Panc1 (cell line): ENCODE results near the gene CEP68. TPM values are rescaled to one million over a fixed set of nuclear protein-coding genes. Genes with fewer than 3 reads are reported as not detected.

Source experiments
- ATAC-seq: fragments of 200-7000 bp; cut with Tn5 transposase; 2 replicates; pipeline ENCODE4 v1.9.1; 2020; ENCODE audit warnings: mild to moderate bottlenecking, moderate library complexity
- BruUV-seq: library from RNA; stranded (reverse); fragments of 400-500 nt; replicated peaks from 2 replicates; lab custom pipeline; 2021; lab: Mats Ljungman, UMichigan
- CTCF ChIA-PET: fragments of 300-600 bp; sonication (Branson Sonifier 250); formaldehyde crosslinking; loops from one replicate; lab custom pipeline; 2022; ENCODE audit warnings: antibody characterized with exemption; lab: Charles Lee
- POLR2A ChIA-PET: fragments of 300-600 bp; sonication (Branson Sonifier 250); formaldehyde crosslinking; loops from one replicate; lab custom pipeline; 2022; ENCODE audit warnings: antibody characterized with exemption; lab: Charles Lee
- DNase-seq: peaks from one replicate; pipeline ENCODE4 v3.0.0-alpha.2; 2010; ENCODE audit warnings: low read depth, low spot score
- H3K27ac ChIP-seq: 2 replicates; pipeline ENCODE4 v1.5.1; 2011; ENCODE audit warnings: mild to moderate bottlenecking, low read length, inconsistent platforms
- H3K27me3 ChIP-seq: fragments of 200-500 bp; sonication (Bioruptor generic); 2 replicates; pipeline ENCODE4 v1.6.0; 2014; ENCODE audit warnings: low read length, inconsistent platforms; ENCODE audit not compliant: control insufficient read depth, insufficient read depth
- H3K36me3 ChIP-seq: fragments of 200-500 bp; sonication (Bioruptor generic); 2 replicates; pipeline ENCODE4 v1.5.1; 2014; ENCODE audit warnings: inconsistent platforms, mild to moderate bottlenecking, low read length, moderate library complexity; ENCODE audit not compliant: control insufficient read depth, insufficient read depth
- H3K4me1 ChIP-seq: 2 replicates; pipeline ENCODE4 v1.5.1; 2011; ENCODE audit warnings: inconsistent platforms, mild to moderate bottlenecking, low read length, moderate library complexity; ENCODE audit not compliant: control insufficient read depth, insufficient read depth
- H3K4me3 ChIP-seq, 2 experiments: 2 replicates each; pipeline ENCODE4 v1.5.1; 2011 to 2012; ENCODE audit warnings: low read depth in 2 of 2, low read length in 2 of 2, mild to moderate bottlenecking in 2 of 2, inconsistent platforms in 1 of 2, moderate library complexity in 1 of 2
- H3K9me3 ChIP-seq: fragments of 200-500 bp; sonication (Bioruptor generic); 2 replicates; pipeline ENCODE4 v1.5.1; 2014; ENCODE audit warnings: low read depth, mild to moderate bottlenecking, inconsistent platforms, low read length, moderate library complexity; ENCODE audit not compliant: control insufficient read depth, insufficient read depth
- POLR2AphosphoS5 ChIP-seq: IDR thresholded peaks from 2 replicates; pipeline ENCODE4 v1.6.1; 2012; ENCODE audit warnings: mild to moderate bottlenecking, low read depth, low read length, moderate library complexity
- SIN3A ChIP-seq: IDR thresholded peaks from 2 replicates; pipeline ENCODE4 v1.6.1; 2012; ENCODE audit warnings: low read depth, mild to moderate bottlenecking, low read length, moderate library complexity, borderline replicate concordance; ENCODE audit not compliant: insufficient read depth
- TCF7L2 ChIP-seq: IDR thresholded peaks from 2 replicates; pipeline ENCODE4 v1.6.1; 2011; ENCODE audit warnings: mild to moderate bottlenecking, low read depth, low read length, inconsistent platforms
- in situ Hi-C: cut with HindIII; loops from 2 replicates; pipeline ENCODE4 v1.10.0; 2016; ENCODE audit warnings: low sequenced_read_pairs, low pct_unique_long_range_greater_than_20kb
- intact Hi-C: fragments of 100-400 bp; cut with micrococcal nuclease; formaldehyde crosslinking; loops from one replicate; pipeline ENCODE4 v1.10.0; 2022; ENCODE audit not compliant: unreplicated experiment
- total RNA-seq: library from RNA; stranded (reverse); gene quantifications from one replicate; pipeline ENCODE4 v1.2.1, GENCODE V29; 2021; ENCODE audit not compliant: unreplicated experiment
- TF ChIP-seq, protein P1 (sequence below), 2 experiments: IDR thresholded peaks; 2 replicates each; pipeline ENCODE4 v1.6.1; 2011 to 2012; ENCODE audit warnings: low read depth in 2 of 2, control low read depth in 1 of 2, low read length in 1 of 2, mild to moderate bottlenecking in 1 of 2, moderate library complexity in 1 of 2; ENCODE audit not compliant: insufficient read depth in 1 of 2
- TF ChIP-seq, protein P2 (sequence below): fragments of 450-650 bp; IDR thresholded peaks from 2 replicates; pipeline ENCODE4 v1.5.1; 2017; ENCODE audit warnings: mild to moderate bottlenecking

The CEP68 gene
- total RNA-seq, 1 experiment from 2014 or later, result 13.3 TPM

GRCh38 chr2:65017335-65017734, 38.9 kb upstream of the CEP68 start:
- Histone ChIP-seq H3K4me1 (no peaks in the 10 kb centered on the region), H3K27ac (no peak overlapping the region), H3K4me3 (no peak overlapping the region), H3K9me3 (no peaks in the 10 kb centered on the region), H3K27me3 (no peaks in the 10 kb centered on the region), H3K36me3 (no peaks in the 10 kb centered on the region)
- CTCF ChIA-PET, result interaction anchor here (0.5 to 0.7 kb wide), 4 partner anchors 36 to 691 kb away, joined by 3 to 8 read pairs (median 4); no protein-coding TSS in a partner anchor
- in situ Hi-C loops, result no loop called here
- intact Hi-C loops, result no loop called here
- ATAC-seq (no peak), DNase-seq (no peak)
- POLR2A ChIA-PET, result no interaction called here
- TF ChIP-seq SIN3A (no peak), TCF7L2 (no peak), POLR2AphosphoS5 (no peak)
- TF ChIP-seq, protein P1, sequence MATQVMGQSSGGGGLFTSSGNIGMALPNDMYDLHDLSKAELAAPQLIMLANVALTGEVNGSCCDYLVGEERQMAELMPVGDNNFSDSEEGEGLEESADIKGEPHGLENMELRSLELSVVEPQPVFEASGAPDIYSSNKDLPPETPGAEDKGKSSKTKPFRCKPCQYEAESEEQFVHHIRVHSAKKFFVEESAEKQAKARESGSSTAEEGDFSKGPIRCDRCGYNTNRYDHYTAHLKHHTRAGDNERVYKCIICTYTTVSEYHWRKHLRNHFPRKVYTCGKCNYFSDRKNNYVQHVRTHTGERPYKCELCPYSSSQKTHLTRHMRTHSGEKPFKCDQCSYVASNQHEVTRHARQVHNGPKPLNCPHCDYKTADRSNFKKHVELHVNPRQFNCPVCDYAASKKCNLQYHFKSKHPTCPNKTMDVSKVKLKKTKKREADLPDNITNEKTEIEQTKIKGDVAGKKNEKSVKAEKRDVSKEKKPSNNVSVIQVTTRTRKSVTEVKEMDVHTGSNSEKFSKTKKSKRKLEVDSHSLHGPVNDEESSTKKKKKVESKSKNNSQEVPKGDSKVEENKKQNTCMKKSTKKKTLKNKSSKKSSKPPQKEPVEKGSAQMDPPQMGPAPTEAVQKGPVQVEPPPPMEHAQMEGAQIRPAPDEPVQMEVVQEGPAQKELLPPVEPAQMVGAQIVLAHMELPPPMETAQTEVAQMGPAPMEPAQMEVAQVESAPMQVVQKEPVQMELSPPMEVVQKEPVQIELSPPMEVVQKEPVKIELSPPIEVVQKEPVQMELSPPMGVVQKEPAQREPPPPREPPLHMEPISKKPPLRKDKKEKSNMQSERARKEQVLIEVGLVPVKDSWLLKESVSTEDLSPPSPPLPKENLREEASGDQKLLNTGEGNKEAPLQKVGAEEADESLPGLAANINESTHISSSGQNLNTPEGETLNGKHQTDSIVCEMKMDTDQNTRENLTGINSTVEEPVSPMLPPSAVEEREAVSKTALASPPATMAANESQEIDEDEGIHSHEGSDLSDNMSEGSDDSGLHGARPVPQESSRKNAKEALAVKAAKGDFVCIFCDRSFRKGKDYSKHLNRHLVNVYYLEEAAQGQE (IDR thresholded peaks at IDR 0.05; ENCODE audit: insufficient read depth in 1 of 2, low read depth in 2 of 2, low read length in 1 of 2), result no peak
- TF ChIP-seq, protein P2, sequence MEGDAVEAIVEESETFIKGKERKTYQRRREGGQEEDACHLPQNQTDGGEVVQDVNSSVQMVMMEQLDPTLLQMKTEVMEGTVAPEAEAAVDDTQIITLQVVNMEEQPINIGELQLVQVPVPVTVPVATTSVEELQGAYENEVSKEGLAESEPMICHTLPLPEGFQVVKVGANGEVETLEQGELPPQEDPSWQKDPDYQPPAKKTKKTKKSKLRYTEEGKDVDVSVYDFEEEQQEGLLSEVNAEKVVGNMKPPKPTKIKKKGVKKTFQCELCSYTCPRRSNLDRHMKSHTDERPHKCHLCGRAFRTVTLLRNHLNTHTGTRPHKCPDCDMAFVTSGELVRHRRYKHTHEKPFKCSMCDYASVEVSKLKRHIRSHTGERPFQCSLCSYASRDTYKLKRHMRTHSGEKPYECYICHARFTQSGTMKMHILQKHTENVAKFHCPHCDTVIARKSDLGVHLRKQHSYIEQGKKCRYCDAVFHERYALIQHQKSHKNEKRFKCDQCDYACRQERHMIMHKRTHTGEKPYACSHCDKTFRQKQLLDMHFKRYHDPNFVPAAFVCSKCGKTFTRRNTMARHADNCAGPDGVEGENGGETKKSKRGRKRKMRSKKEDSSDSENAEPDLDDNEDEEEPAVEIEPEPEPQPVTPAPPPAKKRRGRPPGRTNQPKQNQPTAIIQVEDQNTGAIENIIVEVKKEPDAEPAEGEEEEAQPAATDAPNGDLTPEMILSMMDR, result no peak; the same call in 1 of the 2 replicates
- no TSS peak for BruUV-seq

GRCh38 chr2:65018141-65018582, 38.1 kb upstream of the CEP68 start:
- ATAC-seq, result no peak
- H3K27me3 ChIP-seq, result no peaks in the 10 kb centered on the region
- intact Hi-C loops (no loop called here), in situ Hi-C loops (no loop called here)
- BruUV-seq, result no TSS peak
- no peaks in the 10 kb centered on the region for H3K36me3 ChIP-seq
- H3K4me1 ChIP-seq, result no peaks in the 10 kb centered on the region
- no peak overlapping the region for H3K4me3 ChIP-seq
- ChIA-PET CTCF (no interaction called here), POLR2A (no interaction called here)
- no peak for TF ChIP-seq POLR2AphosphoS5
- DNase-seq, result no peak
- no peaks in the 10 kb centered on the region for H3K9me3 ChIP-seq
- H3K27ac ChIP-seq, result no peak overlapping the region

DNA sequence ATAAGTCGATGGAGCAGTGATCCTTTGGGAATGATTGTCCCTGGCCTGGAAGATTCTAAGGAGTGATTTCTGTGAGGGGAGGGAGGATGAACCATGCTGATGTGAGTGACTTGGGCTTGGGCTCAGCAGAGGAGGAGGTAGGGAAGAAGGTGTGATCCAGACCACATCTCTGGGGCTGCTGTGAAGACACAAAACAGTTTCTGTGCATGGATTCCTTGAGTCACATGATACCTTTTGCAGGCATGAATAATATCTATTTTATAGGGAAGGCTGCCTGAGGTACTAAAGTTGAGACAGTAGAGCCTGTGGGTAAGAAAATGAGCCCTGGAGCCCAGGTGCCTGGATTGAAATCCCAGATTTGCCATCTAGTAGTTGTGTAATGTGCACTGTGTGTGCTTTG, 37.2 kb upstream of the CEP68 start:
- DNase-seq, result no peak
- no TSS peak for BruUV-seq
- no peak overlapping the region for H3K4me3 ChIP-seq
- no peak for ATAC-seq
- no peak overlapping the region for H3K27ac ChIP-seq
- H3K36me3 ChIP-seq, result no peaks in the 10 kb centered on the region
- in situ Hi-C loops (no loop called here), intact Hi-C loops (no loop called here)
- H3K4me1 ChIP-seq, result no peaks in the 10 kb centered on the region
- H3K27me3 ChIP-seq, result no peaks in the 10 kb centered on the region
- CTCF ChIA-PET, result no interaction called here
- no peaks in the 10 kb centered on the region for H3K9me3 ChIP-seq
- TF ChIP-seq, protein P2, result no peak
- TF ChIP-seq SIN3A (no peak), TCF7L2 (no peak), POLR2AphosphoS5 (no peak)
- TF ChIP-seq, protein P1 (IDR thresholded peaks at IDR 0.05; ENCODE audit: insufficient read depth in 1 of 2, low read depth in 2 of 2, low read length in 1 of 2), result no peak
- POLR2A ChIA-PET, result no interaction called here
